Spleen (tissue), 11 donors: ENCODE results near the gene MATR3. TPM values are rescaled to one million over a fixed set of nuclear protein-coding genes. Genes with fewer than 3 reads are reported as not detected.
"Not testable (repeated sequence)": the region's sequence is repeated elsewhere in the genome, so short reads cannot be mapped to it uniquely, and the experiment has no call there.

Experiments used
- DNase-seq: peaks from one replicate; pipeline ENCODE4 v3.0.0-alpha.2; 2020
- H3K27ac ChIP-seq, 8 donors: fragments of 200-600 bp; sonication (generic) in 7 of 8; 1 replicate in 4 of 8; 2 replicates in 4 of 8; pipeline versions ENCODE4 v1.5.0 to v1.8.0; 2016 to 2021; ENCODE audit warnings: inconsistent platforms in 4 of 8, mild to moderate bottlenecking in 4 of 8, moderate library complexity in 1 of 8
- H3K27me3 ChIP-seq, 7 donors: fragments of 200-600 bp; sonication (generic) in 6 of 7; replicated peaks in 1 of 7; 1 replicate in 4 of 7; 2 replicates in 3 of 7; pipeline versions ENCODE4 v1.5.0 to v1.8.0; 2016 to 2021; ENCODE audit warnings: inconsistent platforms in 3 of 7, mild to moderate bottlenecking in 1 of 7
- H3K36me3 ChIP-seq, 6 donors: fragments of 200-600 bp; sonication (generic) in 5 of 6; 1 replicate in 4 of 6; 2 replicates in 2 of 6; pipeline versions ENCODE4 v1.5.0 to v1.8.0; 2016 to 2021; ENCODE audit warnings: inconsistent platforms in 2 of 6
- H3K4me1 ChIP-seq, 6 donors: fragments of 200-600 bp; sonication (generic) in 5 of 6; 1 replicate in 3 of 6; 2 replicates in 3 of 6; pipeline versions ENCODE4 v1.5.0 to v1.8.0; 2016 to 2021; ENCODE audit warnings: inconsistent platforms in 3 of 6
- H3K4me3 ChIP-seq, 8 donors: fragments of 200-600 bp; sonication (generic) in 7 of 8; 1 replicate in 4 of 8; 2 replicates in 4 of 8; pipeline versions ENCODE4 v1.5.0 to v1.8.0; 2016 to 2021; ENCODE audit warnings: inconsistent platforms in 4 of 8, mild to moderate bottlenecking in 4 of 8, moderate library complexity in 2 of 8
- H3K9me3 ChIP-seq, 8 donors: fragments of 200-600 bp; sonication (generic) in 7 of 8; 1 replicate in 4 of 8; 2 replicates in 4 of 8; pipeline versions ENCODE4 v1.5.0 to v1.8.0; 2016 to 2021; ENCODE audit warnings: inconsistent platforms in 4 of 8
- POLR2A ChIP-seq, 3 donors: fragments of 450-650 bp; IDR thresholded peaks; one replicate each; pipeline ENCODE4 v1.5.1; 2017; ENCODE audit warnings: antibody characterized with exemption in 3 of 3, mild to moderate bottlenecking in 1 of 3
- POLR2AphosphoS5 ChIP-seq, 3 donors: sonication (generic); formaldehyde crosslinking; IDR thresholded peaks; one replicate each; pipeline ENCODE4 v1.5.1; 2017; ENCODE audit warnings: antibody characterized with exemption in 3 of 3
- WGBS, 5 donors: extraction: QIAGEN DNeasy Blood & Tissue Kit in 3 of 5; methylation state at CpG; one replicate each; pipeline versions ENCODE4 v1.1.5 to v1.1.7; 2013 to 2018; 5-methylcytosine and 5-hydroxymethylcytosine counted together
- intact Hi-C: fragments of 100-400 bp; cut with DNase I; formaldehyde crosslinking; loops from one replicate; pipeline ENCODE4 v1.15.0; 2023; ENCODE audit warnings: low total_unique reads
- polyA plus RNA-seq, 3 donors: library from polyadenylated mRNA; stranded (reverse); fragments of 200-250 nt; gene quantifications; one replicate each; pipeline ENCODE4 v1.2.1, GENCODE V29; 2013
- total RNA-seq, 7 donors: library from RNA; depleted of rRNA in 3 of 7; stranded (reverse); fragments of >200 nt in 3 of 7; fragmentation: NEBNext Ultra II Directional in 4 of 7; extraction: Animal tissue kit (Norgen Biotek cat#: 25700) in 4 of 7; gene quantifications; one replicate each; pipeline versions ENCODE4 v1.1.0 to v1.2.1, GENCODE V29; 2016 to 2021
- TF ChIP-seq, protein P1 (sequence below), 11 experiments: fragments of 200-600 bp in 7 of 11; fragments of 450-650 bp in 4 of 11; sonication (generic) in 4 of 11; IDR thresholded peaks in 8 of 11; conservative IDR thresholded peaks in 3 of 11; 1 replicate in 7 of 11; 2 replicates in 4 of 11; pipeline versions ENCODE4 v1.4.0 to v1.8.0; 2016 to 2021; ENCODE audit warnings: antibody characterized with exemption in 11 of 11, inconsistent platforms in 4 of 11, mild to moderate bottlenecking in 1 of 11
- donor health status: healthy with polysubstance abuse.
- donor health status: DM: no; HTN: no; CAD: no; lungs with moderate emphysema.
- donor health status: DM: no; HTN: no; CAD: no.
- donor health status: Bipolar disorder and iron deficiency.
- donor health status: healthy.
- donor health status: DM: no; HTN: no; CAD: no.
- donor health status: DM: yes; HTN: yes; CAD: no.

Gene MATR3
- total and polyA plus RNA-seq, 10 donors = 114 to 251 (median 206) TPM

DNA sequence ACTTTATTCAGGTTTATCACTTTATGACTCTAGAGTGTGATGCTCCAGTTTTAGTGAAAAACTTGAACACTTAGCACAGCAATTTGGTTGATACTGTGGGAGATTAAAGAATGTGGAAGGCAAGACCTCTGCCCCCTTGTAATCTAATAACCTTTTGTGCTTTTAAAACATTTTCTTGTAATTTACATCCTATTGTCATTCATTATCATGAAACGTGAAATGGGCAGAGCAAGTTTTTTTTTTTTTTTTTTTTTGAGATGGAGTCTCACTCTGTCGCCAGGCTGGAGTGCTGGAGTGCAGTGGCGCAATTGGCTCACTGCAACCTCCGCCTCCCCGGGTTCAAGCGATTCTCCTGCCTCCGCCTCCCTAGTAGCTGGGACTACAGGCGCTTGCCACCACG is 49.9 kb downstream of the MATR3 start:
- Histone ChIP-seq H3K36me3 (peaks cover 0 to 45% (median 4%) of the 10 kb centered on the region in 6 donors), H3K4me1 (peaks cover 9 to 80% (median 59%) of the 10 kb centered on the region in 6 donors), H3K4me3 (peak overlapping the region in 6 of 8 donors; percentile 81 to 97 (median 90)), H3K27ac (peak overlapping the region in 4 of 8 donors; percentile 96 to 100 (median 99)), H3K27me3 (no peaks in the 10 kb centered on the region), H3K9me3 (no peaks in the 10 kb centered on the region)
- intact Hi-C loops = no loop called here
- no peak for DNase-seq
- 78 to 88% (median 82%) methylated on average over 9 of the region's 9 CpGs for WGBS, 5 donors
- TF ChIP-seq POLR2A (IDR thresholded peaks at IDR 0.05) = no peak
- TF ChIP-seq, protein P1, sequence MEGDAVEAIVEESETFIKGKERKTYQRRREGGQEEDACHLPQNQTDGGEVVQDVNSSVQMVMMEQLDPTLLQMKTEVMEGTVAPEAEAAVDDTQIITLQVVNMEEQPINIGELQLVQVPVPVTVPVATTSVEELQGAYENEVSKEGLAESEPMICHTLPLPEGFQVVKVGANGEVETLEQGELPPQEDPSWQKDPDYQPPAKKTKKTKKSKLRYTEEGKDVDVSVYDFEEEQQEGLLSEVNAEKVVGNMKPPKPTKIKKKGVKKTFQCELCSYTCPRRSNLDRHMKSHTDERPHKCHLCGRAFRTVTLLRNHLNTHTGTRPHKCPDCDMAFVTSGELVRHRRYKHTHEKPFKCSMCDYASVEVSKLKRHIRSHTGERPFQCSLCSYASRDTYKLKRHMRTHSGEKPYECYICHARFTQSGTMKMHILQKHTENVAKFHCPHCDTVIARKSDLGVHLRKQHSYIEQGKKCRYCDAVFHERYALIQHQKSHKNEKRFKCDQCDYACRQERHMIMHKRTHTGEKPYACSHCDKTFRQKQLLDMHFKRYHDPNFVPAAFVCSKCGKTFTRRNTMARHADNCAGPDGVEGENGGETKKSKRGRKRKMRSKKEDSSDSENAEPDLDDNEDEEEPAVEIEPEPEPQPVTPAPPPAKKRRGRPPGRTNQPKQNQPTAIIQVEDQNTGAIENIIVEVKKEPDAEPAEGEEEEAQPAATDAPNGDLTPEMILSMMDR (IDR thresholded peaks at IDR 0.05 in 8 of 11, conservative IDR thresholded peaks at IDR 0.05 in 3 of 11) = no peak
- TF ChIP-seq POLR2AphosphoS5 (IDR thresholded peaks at IDR 0.05) = no peak

DNA sequence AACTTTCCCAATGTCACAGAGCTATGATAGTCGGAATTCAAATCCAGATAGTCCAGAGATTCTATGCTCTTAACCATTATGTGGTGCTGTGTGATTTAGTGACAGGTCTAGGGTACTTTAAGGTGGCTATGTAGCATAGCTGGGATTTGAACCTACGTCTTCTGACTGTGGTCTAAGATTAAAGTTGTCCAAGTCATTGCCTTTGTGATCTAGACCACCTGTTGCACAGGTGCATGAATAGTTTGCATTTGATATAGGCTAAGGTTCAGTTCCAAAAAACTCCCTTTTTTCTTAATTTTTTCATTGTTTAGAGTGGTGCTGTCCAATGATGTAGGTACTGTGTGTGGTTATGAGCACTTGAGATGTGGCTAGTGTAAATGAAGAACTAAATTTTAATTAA is 50.6 kb downstream of the MATR3 start:
- DNase-seq = no peak
- peak overlapping the region in 1 of 8 donors; percentile 97 for H3K4me3 ChIP-seq
- H3K27me3 ChIP-seq = no peaks in the 10 kb centered on the region
- TF ChIP-seq, protein P1 (IDR thresholded peaks at IDR 0.05 in 8 of 11, conservative IDR thresholded peaks at IDR 0.05 in 3 of 11) = no peak
- TF ChIP-seq POLR2A (IDR thresholded peaks at IDR 0.05) (no peak), POLR2AphosphoS5 (IDR thresholded peaks at IDR 0.05) (no peak)
- H3K27ac ChIP-seq = no peak overlapping the region
- no peaks in the 10 kb centered on the region for H3K9me3 ChIP-seq
- 69 to 95% (median 89%) methylated on average over 2 of the region's 2 CpGs for WGBS, 5 donors
- H3K4me1 ChIP-seq = peaks cover 9 to 87% (median 66%) of the 10 kb centered on the region in 6 donors
- H3K36me3 ChIP-seq = peaks cover 0 to 52% (median 4%) of the 10 kb centered on the region in 6 donors
- intact Hi-C loops = no loop called here

DNA sequence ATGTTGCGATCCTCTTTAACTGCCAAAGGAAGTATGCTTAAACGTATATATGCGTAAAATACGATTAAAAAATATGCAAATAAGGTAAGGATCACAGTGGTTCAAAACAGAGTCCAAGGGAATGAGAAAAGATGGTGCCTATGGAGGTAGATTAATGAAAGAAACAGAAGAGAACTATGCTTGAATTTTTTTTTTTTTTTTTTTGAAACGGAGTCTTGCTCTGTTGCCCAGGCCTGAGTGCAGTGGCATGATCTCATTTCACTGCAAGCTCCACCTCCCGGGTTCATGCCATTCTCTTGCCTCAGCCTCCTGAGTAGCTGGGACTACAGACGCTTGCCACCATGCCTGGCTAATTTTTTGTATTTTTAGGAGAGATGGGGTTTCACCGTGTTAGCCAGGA is 51.9 kb downstream of the MATR3 start:
- H3K4me3 ChIP-seq, H3K27me3 ChIP-seq, intact Hi-C loops, DNase-seq, H3K27ac ChIP-seq, H3K9me3 ChIP-seq: not testable (repeated sequence)
- Histone ChIP-seq H3K4me1 (peaks cover 9 to 95% (median 76%) of the 10 kb centered on the region in 6 donors), H3K36me3 (peaks cover 0 to 57% (median 4%) of the 10 kb centered on the region in 6 donors)
- WGBS, 5 donors = 93 to 96% (median 94%) methylated on average over 8 of the region's 8 CpGs

DNA sequence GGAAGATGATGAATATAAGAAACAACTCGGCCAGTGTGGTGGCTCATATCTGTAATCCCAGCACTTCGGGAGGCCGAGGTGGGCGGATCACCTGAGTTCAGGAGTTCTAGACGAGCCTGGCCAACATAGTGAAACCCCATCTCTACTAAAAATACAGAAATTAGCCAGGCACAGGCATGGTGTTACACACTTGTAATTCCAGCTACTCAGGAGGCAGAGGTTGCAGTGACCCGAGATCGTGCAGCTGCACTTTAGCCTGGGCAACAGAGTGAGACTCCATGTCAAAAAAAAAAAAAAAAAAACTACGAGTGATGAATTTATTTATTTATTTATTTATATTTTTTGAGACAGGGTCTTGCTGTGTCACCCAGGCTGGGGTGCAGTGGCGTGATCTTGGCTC is 54.3 kb downstream of the MATR3 start:
- intact Hi-C loops, H3K9me3 ChIP-seq, DNase-seq, H3K4me3 ChIP-seq, H3K27me3 ChIP-seq, H3K27ac ChIP-seq: not testable (repeated sequence)
- Histone ChIP-seq H3K36me3 (peaks cover 0 to 63% (median 4%) of the 10 kb centered on the region in 6 donors), H3K4me1 (peaks cover 9 to 98% (median 64%) of the 10 kb centered on the region in 6 donors)
- WGBS, 5 donors = 86 to 92% (median 87%) methylated on average over 9 of the region's 9 CpGs

DNA sequence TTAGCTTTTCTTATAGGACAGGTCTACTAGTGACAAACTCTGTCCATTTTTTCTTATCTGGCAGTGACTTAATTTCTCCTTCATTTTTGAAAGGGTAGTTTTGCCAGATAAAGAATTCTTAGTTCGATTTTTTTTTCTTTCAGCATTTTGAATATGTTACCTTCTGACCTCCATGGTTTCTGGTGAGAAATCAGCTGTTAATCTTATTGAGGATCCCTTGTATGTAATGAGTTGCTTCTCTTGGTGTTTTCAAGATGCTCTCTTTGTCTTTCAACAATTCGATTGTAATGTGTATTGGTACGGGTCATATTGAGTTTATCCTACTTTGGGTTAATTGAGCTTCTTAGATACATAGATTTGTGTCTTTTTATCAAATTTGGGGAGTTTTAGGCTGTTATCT is 60.6 kb downstream of the MATR3 start:
- TF ChIP-seq POLR2A (IDR thresholded peaks at IDR 0.05) = no peak
- TF ChIP-seq, protein P1 (IDR thresholded peaks at IDR 0.05 in 8 of 11, conservative IDR thresholded peaks at IDR 0.05 in 3 of 11) = no peak
- TF ChIP-seq POLR2AphosphoS5 (IDR thresholded peaks at IDR 0.05) = no peak
- Histone ChIP-seq H3K27me3 (no peaks in the 10 kb centered on the region), H3K9me3 (no peaks in the 10 kb centered on the region), H3K4me3 (no peak overlapping the region), H3K36me3 (peaks cover 0 to 64% (median 6%) of the 10 kb centered on the region in 6 donors), H3K27ac (no peak overlapping the region), H3K4me1 (peaks cover 0 to 74% (median 27%) of the 10 kb centered on the region in 6 donors)
- no peak for DNase-seq
- intact Hi-C loops = no loop called here
- WGBS, 5 donors = 92 to 97% (median 95%) methylated on average over 3 of the region's 3 CpGs

DNA sequence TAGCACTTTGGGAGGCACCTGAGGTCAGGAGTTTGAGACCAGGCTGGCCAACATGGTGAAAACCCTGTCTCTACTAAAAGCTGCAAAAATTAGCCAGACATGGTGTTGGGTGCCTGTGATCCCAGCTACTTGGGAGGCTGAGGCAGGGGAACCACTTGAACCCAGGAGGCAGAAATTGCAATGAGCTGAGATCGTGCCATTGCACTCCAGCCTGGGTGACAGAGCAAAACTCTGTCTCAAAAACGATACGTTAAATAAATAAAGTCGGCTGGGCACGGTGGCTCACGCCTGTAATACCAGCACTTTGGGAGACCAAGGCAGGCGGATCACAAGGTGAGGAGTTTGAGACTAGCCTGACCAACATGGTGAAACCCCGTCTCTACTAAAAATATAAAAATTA is 62.4 kb downstream of the MATR3 start:
- Histone ChIP-seq H3K36me3 (peaks cover 0 to 72% (median 6%) of the 10 kb centered on the region in 6 donors), H3K4me1 (peaks cover 0 to 68% (median 14%) of the 10 kb centered on the region in 6 donors)
- intact Hi-C loops, DNase-seq, H3K4me3 ChIP-seq, H3K9me3 ChIP-seq, H3K27ac ChIP-seq, H3K27me3 ChIP-seq: not testable (repeated sequence)
- 92 to 97% (median 95%) methylated on average over 8 of the region's 8 CpGs for WGBS, 5 donors
